ENCODE results near the gene SHOC1. TPM values are rescaled to one million over a fixed set of nuclear protein-coding genes. Genes with fewer than 3 reads are reported as not detected.

SHOC1 gene
- total RNA-seq (2014; rRNA removed; shearing (Covaris generic)): not detected in 2 replicates

- no peak within 1 kb of the TSS for H3K4me3 ChIP-seq
- no peaks in the 10 kb centered on the region for H3K9me3 ChIP-seq (replicated peaks)
- H3K27ac ChIP-seq: no peak within 1 kb of the TSS
- no peaks in the 10 kb centered on the region for H3K4me1 ChIP-seq (replicated peaks)
- DNase-seq (ENCODE audit: low read depth in 1 of 2, low spot score in 2 of 2): no peak
- H3K27me3 ChIP-seq (replicated peaks): no peaks in the 10 kb centered on the region
- no peaks in the 10 kb centered on the region for H3K36me3 ChIP-seq
Observed at GRCh38 chr9:111794835-111795556, at the start of gene SHOC1. SHOC1 (minus strand) TSS chr9:111794937; CDS start chr9:111791418, 3,519 bp downstream.

DNA sequence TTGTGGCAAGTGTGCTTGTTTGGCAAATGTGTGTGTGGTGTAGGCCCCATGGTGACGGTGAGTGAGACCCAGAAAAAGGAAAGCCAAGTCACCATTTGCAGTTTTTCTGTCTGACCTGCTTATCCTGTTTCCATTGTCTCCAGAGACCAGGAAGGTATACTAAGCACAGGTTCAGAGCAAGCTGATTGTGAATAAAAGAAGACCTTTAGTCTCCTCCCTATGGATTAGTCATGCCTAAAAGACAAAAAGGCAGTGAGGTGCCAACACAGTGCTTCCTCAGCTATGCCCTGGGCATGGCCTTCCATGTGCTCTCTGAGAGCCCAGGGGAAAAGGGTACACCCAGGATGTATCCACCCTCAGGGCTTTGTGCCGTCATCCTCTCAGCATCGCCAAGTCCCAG lies 49.2 kb upstream of the SHOC1 start:
- Histone ChIP-seq H3K4me1 (replicated peaks) (no peaks in the 10 kb centered on the region; the same call in 1 of the 2 replicates), H3K4me3 (no peak overlapping the region), H3K27ac (no peak overlapping the region), H3K27me3 (replicated peaks) (no peaks in the 10 kb centered on the region), H3K36me3 (no peaks in the 10 kb centered on the region), H3K9me3 (replicated peaks) (no peaks in the 10 kb centered on the region)
- no peak for DNase-seq (ENCODE audit: low read depth in 1 of 2, low spot score in 2 of 2)

DNA sequence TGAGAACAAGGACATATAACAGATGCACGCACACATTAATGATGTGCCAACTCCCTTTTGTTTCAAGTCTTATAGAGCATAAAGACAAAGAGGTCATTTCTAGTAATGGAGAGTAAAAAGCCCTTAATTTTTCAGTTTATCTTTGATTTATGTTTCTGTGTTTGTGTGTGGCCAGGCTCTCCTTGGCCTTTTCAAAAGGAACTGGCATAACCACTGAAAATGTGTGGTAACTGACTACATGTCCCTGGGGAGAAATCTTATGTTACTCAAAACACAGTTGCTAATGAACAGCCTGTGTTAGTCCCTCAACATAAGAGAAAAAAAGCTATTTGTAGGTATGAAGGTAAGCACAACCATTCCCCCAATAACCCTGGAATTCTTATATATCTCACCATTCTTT lies 47.6 kb upstream of the SHOC1 start:
- no peak for DNase-seq (ENCODE audit: low read depth in 1 of 2, low spot score in 2 of 2)
- no peaks in the 10 kb centered on the region for H3K27me3 ChIP-seq (replicated peaks)
- no peaks in the 10 kb centered on the region for H3K36me3 ChIP-seq
- H3K27ac ChIP-seq: no peak overlapping the region
- H3K4me1 ChIP-seq (replicated peaks): no peaks in the 10 kb centered on the region; the same call in 1 of the 2 replicates
- H3K9me3 ChIP-seq (replicated peaks): no peaks in the 10 kb centered on the region
- H3K4me3 ChIP-seq: no peak overlapping the region

DNA sequence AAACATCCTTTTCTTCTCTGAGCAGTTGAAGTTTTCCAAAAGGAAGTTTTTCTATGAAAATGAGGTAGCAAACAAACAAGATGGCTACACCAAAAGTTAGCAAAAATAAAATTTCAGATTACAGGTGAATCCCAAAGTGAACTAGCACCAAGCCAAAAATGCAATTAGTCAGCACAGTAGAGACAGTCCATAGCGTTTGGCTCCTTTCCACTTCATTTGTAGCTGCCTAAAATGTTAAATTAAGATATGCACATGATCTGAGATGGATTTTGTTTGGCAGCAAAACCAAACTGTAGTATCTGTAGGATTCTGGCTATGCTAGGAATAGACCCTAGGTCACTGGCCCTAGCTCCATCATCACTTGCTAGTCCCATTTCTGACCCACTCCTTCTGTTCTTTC lies 45.7 kb upstream of the SHOC1 start:
- H3K9me3 ChIP-seq (replicated peaks): no peaks in the 10 kb centered on the region
- no peaks in the 10 kb centered on the region; the same call in 1 of the 2 replicates for H3K4me1 ChIP-seq (replicated peaks)
- no peak for DNase-seq (ENCODE audit: low read depth in 1 of 2, low spot score in 2 of 2)
- no peak overlapping the region for H3K27ac ChIP-seq
- no peaks in the 10 kb centered on the region for H3K27me3 ChIP-seq (replicated peaks)
- H3K4me3 ChIP-seq: no peak overlapping the region
- H3K36me3 ChIP-seq: no peaks in the 10 kb centered on the region

- H3K4me3 ChIP-seq: no peak overlapping the region
- no peaks in the 10 kb centered on the region for H3K36me3 ChIP-seq
- no peaks in the 10 kb centered on the region for H3K27me3 ChIP-seq (replicated peaks)
- H3K27ac ChIP-seq: no peak overlapping the region
- no peak for DNase-seq (ENCODE audit: low read depth in 1 of 2, low spot score in 2 of 2)
- H3K9me3 ChIP-seq (replicated peaks): no peaks in the 10 kb centered on the region
- H3K4me1 ChIP-seq (replicated peaks): no peaks in the 10 kb centered on the region; the same call in 1 of the 2 replicates
Observed at GRCh38 chr9:111839987-111840386, 45.2 kb upstream of the SHOC1 start.

DNA sequence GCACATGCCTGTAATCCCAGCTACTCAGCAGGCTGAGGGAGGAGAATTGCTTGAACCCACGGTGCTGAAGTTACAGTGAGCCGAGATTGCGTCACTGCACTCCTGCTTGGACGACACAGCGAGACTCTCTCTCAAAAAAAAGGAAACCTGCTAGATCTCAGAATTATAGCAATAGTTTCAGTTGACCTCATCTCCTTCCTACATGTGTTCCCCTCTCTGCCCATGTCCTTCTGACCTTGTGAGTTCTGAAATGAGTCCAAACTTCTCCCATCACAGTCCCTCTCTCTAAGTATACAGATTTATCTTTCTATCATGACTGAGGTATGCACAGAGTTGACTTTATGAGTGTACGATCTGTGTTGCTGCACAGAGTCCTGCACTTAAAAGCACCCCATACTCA lies 44.6 kb upstream of the SHOC1 start:
- no peak for DNase-seq (ENCODE audit: low read depth in 1 of 2, low spot score in 2 of 2)

GRCh38 chr9:111838439-111838838 lies 43.7 kb upstream of the SHOC1 start:
- no peaks in the 10 kb centered on the region for H3K36me3 ChIP-seq
- H3K27me3 ChIP-seq (replicated peaks): no peaks in the 10 kb centered on the region

More for the DNA sequence above, 44.6 kb upstream of the SHOC1 start:
- H3K9me3 ChIP-seq (replicated peaks): no peaks in the 10 kb centered on the region
- H3K4me3 ChIP-seq: no peak overlapping the region
- H3K27me3 ChIP-seq (replicated peaks): no peaks in the 10 kb centered on the region
- no peak overlapping the region for H3K27ac ChIP-seq
- H3K4me1 ChIP-seq (replicated peaks): no peaks in the 10 kb centered on the region; the same call in 1 of the 2 replicates
- no peaks in the 10 kb centered on the region for H3K36me3 ChIP-seq

GRCh38 chr9:111836311-111836710 lies 41.6 kb upstream of the SHOC1 start:
- DNase-seq (ENCODE audit: low read depth in 1 of 2, low spot score in 2 of 2): no peak
- no peaks in the 10 kb centered on the region; the same call in 1 of the 2 replicates for H3K4me1 ChIP-seq (replicated peaks)
- H3K9me3 ChIP-seq (replicated peaks): no peaks in the 10 kb centered on the region
- H3K36me3 ChIP-seq: no peaks in the 10 kb centered on the region
- H3K27me3 ChIP-seq (replicated peaks): no peaks in the 10 kb centered on the region
- no peak overlapping the region for H3K4me3 ChIP-seq
- H3K27ac ChIP-seq: no peak overlapping the region

More at GRCh38 chr9:111838439-111838838, 43.7 kb upstream of the SHOC1 start:
- Histone ChIP-seq H3K4me1 (replicated peaks) (no peaks in the 10 kb centered on the region; the same call in 1 of the 2 replicates), H3K4me3 (no peak overlapping the region), H3K27ac (no peak overlapping the region), H3K9me3 (replicated peaks) (no peaks in the 10 kb centered on the region)
- DNase-seq (ENCODE audit: low read depth in 1 of 2, low spot score in 2 of 2): no peak

DNA sequence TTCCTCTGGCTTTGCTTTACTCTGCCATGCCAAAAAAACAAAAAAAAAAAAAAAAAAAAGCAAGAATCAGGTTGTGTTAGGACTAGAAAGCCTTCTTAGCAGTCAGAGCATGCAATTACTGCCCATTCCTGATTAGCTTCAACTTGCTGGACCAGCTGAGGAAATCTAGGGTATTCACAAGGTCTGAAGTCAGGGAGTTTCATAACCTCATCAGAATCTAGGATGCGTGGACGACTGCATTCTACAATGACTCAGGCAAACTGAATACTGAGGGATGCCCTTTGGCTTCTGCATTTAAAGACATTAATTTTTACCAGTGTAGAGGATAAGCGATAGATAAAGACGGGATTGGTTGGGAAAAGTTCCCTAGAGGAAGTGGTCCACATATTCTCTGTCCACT lies 39.2 kb upstream of the SHOC1 start:
- Histone ChIP-seq H3K27ac (no peak overlapping the region), H3K36me3 (no peaks in the 10 kb centered on the region), H3K4me1 (replicated peaks) (no peaks in the 10 kb centered on the region), H3K27me3 (replicated peaks) (no peaks in the 10 kb centered on the region), H3K4me3 (no peak overlapping the region), H3K9me3 (replicated peaks) (no peaks in the 10 kb centered on the region)
- DNase-seq (ENCODE audit: low read depth in 1 of 2, low spot score in 2 of 2): no peak

DNA sequence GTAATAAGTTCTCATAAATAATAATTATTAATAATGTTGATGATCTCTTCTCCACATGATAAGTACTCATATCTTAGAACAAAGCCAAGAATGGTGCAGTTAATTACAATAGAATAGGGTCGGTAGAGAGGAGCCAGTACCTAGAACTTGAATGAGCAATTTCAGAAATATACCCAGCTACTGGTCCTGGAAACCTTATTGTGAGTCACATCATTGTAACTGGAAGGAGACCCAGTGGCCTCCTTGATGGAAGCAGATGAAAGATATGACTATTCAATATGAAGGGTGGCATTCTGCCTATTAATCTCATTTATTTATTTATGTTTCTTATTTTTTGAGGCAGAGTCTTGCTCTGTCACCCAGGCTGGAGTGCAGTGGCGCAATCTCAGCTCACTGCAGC lies 37.7 kb upstream of the SHOC1 start:
- Histone ChIP-seq H3K36me3 (no peaks in the 10 kb centered on the region), H3K4me1 (replicated peaks) (no peaks in the 10 kb centered on the region), H3K4me3 (no peak overlapping the region), H3K27me3 (replicated peaks) (no peaks in the 10 kb centered on the region), H3K27ac (no peak overlapping the region), H3K9me3 (replicated peaks) (no peaks in the 10 kb centered on the region)
- no peak for DNase-seq (ENCODE audit: low read depth in 1 of 2, low spot score in 2 of 2)

- H3K4me3 ChIP-seq: no peak overlapping the region
- no peak overlapping the region for H3K27ac ChIP-seq
- DNase-seq (ENCODE audit: low read depth in 1 of 2, low spot score in 2 of 2): no peak
- H3K4me1 ChIP-seq (replicated peaks): no peaks in the 10 kb centered on the region
- H3K27me3 ChIP-seq (replicated peaks): no peaks in the 10 kb centered on the region
- no peaks in the 10 kb centered on the region for H3K9me3 ChIP-seq (replicated peaks)
- H3K36me3 ChIP-seq: no peaks in the 10 kb centered on the region
Observed at GRCh38 chr9:111831371-111832108, 36.8 kb upstream of the SHOC1 start.

GRCh38 chr9:111828193-111828592 lies 33.5 kb upstream of the SHOC1 start:
- DNase-seq (ENCODE audit: low read depth in 1 of 2, low spot score in 2 of 2): no peak
- Histone ChIP-seq H3K4me3 (no peak overlapping the region), H3K36me3 (no peaks in the 10 kb centered on the region), H3K27ac (no peak overlapping the region), H3K4me1 (replicated peaks) (no peaks in the 10 kb centered on the region), H3K27me3 (replicated peaks) (no peaks in the 10 kb centered on the region), H3K9me3 (replicated peaks) (no peaks in the 10 kb centered on the region)

- Histone ChIP-seq H3K36me3 (no peaks in the 10 kb centered on the region), H3K27me3 (replicated peaks) (no peaks in the 10 kb centered on the region), H3K9me3 (replicated peaks) (no peaks in the 10 kb centered on the region), H3K27ac (no peak overlapping the region), H3K4me3 (no peak overlapping the region), H3K4me1 (replicated peaks) (no peaks in the 10 kb centered on the region)
- DNase-seq (ENCODE audit: low read depth in 1 of 2, low spot score in 2 of 2): no peak
Observed at GRCh38 chr9:111825468-111826145, 30.9 kb upstream of the SHOC1 start.
